Endodermal cell (in vitro differentiated cells): Measurements from ENCODE around the gene RPL13A. TPM values are rescaled to one million over a fixed set of nuclear protein-coding genes. Genes with fewer than 3 reads are reported as not detected.

Source experiments
- DNase-seq: peaks from one replicate; pipeline ENCODE4 v3.0.0-alpha.2; 2017
- H3K27ac ChIP-seq: 2 replicates; pipeline ENCODE4 v1.5.1; 2013; ENCODE audit warnings: mild to moderate bottlenecking, low read depth, low read length, moderate library complexity
- H3K27me3 ChIP-seq: 2 replicates; pipeline ENCODE4 v1.6.1; 2013; ENCODE audit warnings: mild to moderate bottlenecking, low read length, moderate library complexity; ENCODE audit not compliant: insufficient read depth, control insufficient read depth, poor library complexity, severe bottlenecking
- H3K36me3 ChIP-seq: 2 replicates; pipeline ENCODE4 v1.7.0; 2013; ENCODE audit warnings: mild to moderate bottlenecking, low read length, moderate library complexity; ENCODE audit not compliant: control insufficient read depth, insufficient read depth
- H3K4me1 ChIP-seq: one replicate; pipeline ENCODE4 v1.7.0; 2013; ENCODE audit warnings: low read length; ENCODE audit not compliant: control insufficient read depth, insufficient read depth
- H3K4me3 ChIP-seq: 2 replicates; pipeline ENCODE4 v1.5.1; 2013; ENCODE audit warnings: mild to moderate bottlenecking, low read length, moderate library complexity
- H3K9ac ChIP-seq: 2 replicates; pipeline ENCODE4 v1.6.1; 2013; ENCODE audit warnings: mild to moderate bottlenecking, low read length, moderate library complexity; ENCODE audit not compliant: poor library complexity, severe bottlenecking; ENCODE audit errors: extremely low read depth
- H3K9me3 ChIP-seq: 2 replicates; pipeline ENCODE4 v1.6.1; 2013; ENCODE audit warnings: mild to moderate bottlenecking, low read length, moderate library complexity; ENCODE audit not compliant: control insufficient read depth
- H3K27ac Mint-ChIP-seq: 2 replicates; pipeline ENCODE4 v1.8.0; 2020; ENCODE audit warnings: mixed read lengths
- H3K27me3 Mint-ChIP-seq: 2 replicates; pipeline ENCODE4 v1.8.0; 2021; ENCODE audit warnings: mild to moderate bottlenecking, mixed read lengths; ENCODE audit not compliant: insufficient read depth
- H3K36me3 Mint-ChIP-seq: 2 replicates; pipeline ENCODE4 v1.8.0; 2020; ENCODE audit warnings: low read depth, mixed read lengths
- H3K4me1 Mint-ChIP-seq: 2 replicates; pipeline ENCODE4 v1.8.0; 2020; ENCODE audit warnings: mixed read lengths
- H3K4me3 Mint-ChIP-seq: 2 replicates; pipeline ENCODE4 v1.8.0; 2020; ENCODE audit warnings: mild to moderate bottlenecking, moderate library complexity, mixed read lengths
- H3K9me3 Mint-ChIP-seq: 2 replicates; pipeline ENCODE4 v1.8.0; 2020; ENCODE audit warnings: mild to moderate bottlenecking, mixed read lengths
- WGBS, 2 experiments: methylation state at CpG; one replicate each; pipeline versions ENCODE4 v1.1.5 to v1.1.7; 2013; ENCODE audit warnings: missing lambda C conversion rate in 2 of 2, mixed read lengths in 1 of 2; ENCODE audit not compliant: insufficient coverage in 1 of 2, insufficient read length in 1 of 2; 5-methylcytosine and 5-hydroxymethylcytosine counted together
- total RNA-seq, 2 donors: library from RNA; stranded (reverse); fragmentation: NEBNext Ultra II Directional in 1 of 2; extraction: Animal tissue kit (Norgen Biotek cat#: 25700) in 1 of 2; gene quantifications; 2 replicates in 1 of 2; 3 replicates in 1 of 2; pipeline ENCODE4 v1.2.1, GENCODE V29; 2021
- TF ChIP-seq, protein P1 (sequence below): fragments of 200-600 bp; sonication (generic); conservative IDR thresholded peaks from 2 replicates; pipeline ENCODE4 v1.5.0; 2021; ENCODE audit warnings: antibody characterized with exemption, mild to moderate bottlenecking

Gene RPL13A
- total RNA-seq, 2 donors from 2014 or later: 2,434 to 3,023 TPM

GRCh38 chr19:49462492-49462891 lies 24.9 kb upstream of the RPL13A start:
- H3K4me1 Mint-ChIP-seq: no peaks in the 10 kb centered on the region
- H3K27ac Mint-ChIP-seq: no peak overlapping the region
- TF ChIP-seq, protein P1, sequence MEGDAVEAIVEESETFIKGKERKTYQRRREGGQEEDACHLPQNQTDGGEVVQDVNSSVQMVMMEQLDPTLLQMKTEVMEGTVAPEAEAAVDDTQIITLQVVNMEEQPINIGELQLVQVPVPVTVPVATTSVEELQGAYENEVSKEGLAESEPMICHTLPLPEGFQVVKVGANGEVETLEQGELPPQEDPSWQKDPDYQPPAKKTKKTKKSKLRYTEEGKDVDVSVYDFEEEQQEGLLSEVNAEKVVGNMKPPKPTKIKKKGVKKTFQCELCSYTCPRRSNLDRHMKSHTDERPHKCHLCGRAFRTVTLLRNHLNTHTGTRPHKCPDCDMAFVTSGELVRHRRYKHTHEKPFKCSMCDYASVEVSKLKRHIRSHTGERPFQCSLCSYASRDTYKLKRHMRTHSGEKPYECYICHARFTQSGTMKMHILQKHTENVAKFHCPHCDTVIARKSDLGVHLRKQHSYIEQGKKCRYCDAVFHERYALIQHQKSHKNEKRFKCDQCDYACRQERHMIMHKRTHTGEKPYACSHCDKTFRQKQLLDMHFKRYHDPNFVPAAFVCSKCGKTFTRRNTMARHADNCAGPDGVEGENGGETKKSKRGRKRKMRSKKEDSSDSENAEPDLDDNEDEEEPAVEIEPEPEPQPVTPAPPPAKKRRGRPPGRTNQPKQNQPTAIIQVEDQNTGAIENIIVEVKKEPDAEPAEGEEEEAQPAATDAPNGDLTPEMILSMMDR: no peak
- Histone ChIP-seq H3K27me3 (no peaks in the 10 kb centered on the region), H3K9me3 (no peaks in the 10 kb centered on the region), H3K27ac (no peak overlapping the region), H3K4me3 (no peak overlapping the region), H3K9ac (no peak overlapping the region), H3K36me3 (peaks cover 48% of the 10 kb centered on the region), H3K4me1 (no peaks in the 10 kb centered on the region)
- H3K9me3 Mint-ChIP-seq: no peaks in the 10 kb centered on the region
- peaks cover 33% of the 10 kb centered on the region for H3K36me3 Mint-ChIP-seq
- WGBS, 2 experiments: 87% methylated on average over 12 of the region's 12 CpGs; no CpG with 5 or more reads in 1 of the 2 experiments
- no peaks in the 10 kb centered on the region for H3K27me3 Mint-ChIP-seq
- no peak overlapping the region for H3K4me3 Mint-ChIP-seq
- no peak for DNase-seq

DNA sequence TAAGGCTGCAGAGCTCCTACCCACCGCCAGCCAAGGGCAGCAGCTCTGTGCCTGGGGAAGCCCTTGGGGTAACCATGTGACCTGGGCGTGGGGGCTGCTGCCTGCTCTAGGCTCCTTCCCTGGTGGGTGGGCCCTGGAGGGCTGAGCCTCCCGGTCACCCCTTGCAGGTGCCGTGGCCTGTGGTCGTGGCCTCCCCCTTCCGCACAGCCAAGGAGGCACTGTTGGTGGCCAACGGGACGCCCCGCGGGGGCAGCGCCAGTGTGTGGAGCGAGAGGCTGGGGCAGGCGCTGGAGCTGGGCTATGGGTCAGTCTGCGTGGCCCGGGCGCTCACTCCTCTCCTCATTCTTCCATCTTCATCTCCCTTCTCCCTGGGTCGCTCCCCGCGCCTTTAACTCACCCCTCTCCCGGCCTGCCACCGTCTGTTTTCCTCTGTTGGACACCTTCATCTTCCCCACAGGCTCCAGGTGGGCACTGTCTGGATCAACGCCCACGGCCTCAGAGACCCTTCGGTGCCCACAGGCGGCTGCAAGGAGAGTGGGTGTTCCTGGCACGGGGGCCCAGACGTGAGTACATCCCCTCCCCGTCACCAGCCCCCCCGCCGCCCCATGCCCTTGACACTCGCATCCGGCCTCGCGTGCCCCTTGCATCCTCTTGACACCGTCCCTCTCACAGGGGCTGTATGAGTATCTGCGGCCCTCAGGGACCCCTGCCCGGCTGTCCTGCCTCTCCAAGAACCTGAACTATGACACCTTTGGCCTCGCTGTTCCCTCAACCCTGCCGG lies 23.3 kb upstream of the RPL13A start:
- Histone ChIP-seq H3K9me3 (no peaks in the 10 kb centered on the region), H3K27me3 (no peaks in the 10 kb centered on the region), H3K4me1 (no peaks in the 10 kb centered on the region), H3K36me3 (peaks cover 38% of the 10 kb centered on the region), H3K27ac (no peak overlapping the region), H3K4me3 (no peak overlapping the region), H3K9ac (no peak overlapping the region)
- TF ChIP-seq, protein P1: no peak
- Mint-ChIP-seq H3K9me3 (no peaks in the 10 kb centered on the region), H3K36me3 (peaks cover 35% of the 10 kb centered on the region), H3K27ac (no peak overlapping the region), H3K27me3 (no peaks in the 10 kb centered on the region), H3K4me3 (no peak overlapping the region), H3K4me1 (no peaks in the 10 kb centered on the region)
- WGBS, 2 experiments: 96 to 97% methylated on average over 19 to 39 of the region's 39 CpGs
- DNase-seq: no peak

GRCh38 chr19:49465371-49465770 lies 22.0 kb upstream of the RPL13A start:
- peaks cover 24% of the 10 kb centered on the region for H3K36me3 Mint-ChIP-seq
- H3K27ac ChIP-seq: no peak overlapping the region
- H3K4me3 ChIP-seq: no peak overlapping the region
- no peaks in the 10 kb centered on the region for H3K27me3 Mint-ChIP-seq
- whole genome bisulfite sequencing, 2 experiments: 97 to 100% methylated on average over 2 to 3 of the region's 3 CpGs
- no peaks in the 10 kb centered on the region for H3K4me1 Mint-ChIP-seq
- H3K9ac ChIP-seq: no peak overlapping the region
- peaks cover 36% of the 10 kb centered on the region for H3K36me3 ChIP-seq
- no peaks in the 10 kb centered on the region for H3K9me3 Mint-ChIP-seq
- no peaks in the 10 kb centered on the region for H3K27me3 ChIP-seq
- H3K9me3 ChIP-seq: no peaks in the 10 kb centered on the region
- no peaks in the 10 kb centered on the region for H3K4me1 ChIP-seq
- TF ChIP-seq, protein P1: no peak
- no peak for DNase-seq
- H3K27ac Mint-ChIP-seq: no peak overlapping the region
- no peak overlapping the region for H3K4me3 Mint-ChIP-seq
